GM12864 (cell line): Measurements from ENCODE around the gene C6orf52.
A peak's percentile ranks its signal among the peaks of the same experiment; 100 is the strongest.
"Not testable (repeated sequence)": the region's sequence is repeated elsewhere in the genome, so short reads cannot be mapped to it uniquely, and the experiment has no call there.

Experiments
- DNase-seq: peaks from one replicate; pipeline ENCODE4 v3.0.0-alpha.2; 2011; ENCODE audit warnings: low read depth
- H3K4me3 ChIP-seq: 2 replicates; pipeline ENCODE4 v1.5.1; 2011; ENCODE audit warnings: mild to moderate bottlenecking, low read depth, low read length, control low read depth
- TF ChIP-seq, protein P1 (sequence below): IDR thresholded peaks from 2 replicates; pipeline ENCODE4 v1.5.1; 2011; ENCODE audit warnings: low read depth, mild to moderate bottlenecking, moderate library complexity, low read length, control low read depth, inconsistent platforms; ENCODE audit errors: missing control alignments

Gene C6orf52

GRCh38 chr6:10694302-10695085 is at the start of gene C6orf52, which contains the start of gene PAK1IP1:
Gene C6orf52, minus strand, starts transcription at chr6:10694616. Its CDS starts 7,066 bp downstream, at chr6:10687550.
Gene PAK1IP1, plus strand, starts transcription at chr6:10694972. Its CDS starts 14 bp downstream, at chr6:10694986.
- TF ChIP-seq, protein P1, sequence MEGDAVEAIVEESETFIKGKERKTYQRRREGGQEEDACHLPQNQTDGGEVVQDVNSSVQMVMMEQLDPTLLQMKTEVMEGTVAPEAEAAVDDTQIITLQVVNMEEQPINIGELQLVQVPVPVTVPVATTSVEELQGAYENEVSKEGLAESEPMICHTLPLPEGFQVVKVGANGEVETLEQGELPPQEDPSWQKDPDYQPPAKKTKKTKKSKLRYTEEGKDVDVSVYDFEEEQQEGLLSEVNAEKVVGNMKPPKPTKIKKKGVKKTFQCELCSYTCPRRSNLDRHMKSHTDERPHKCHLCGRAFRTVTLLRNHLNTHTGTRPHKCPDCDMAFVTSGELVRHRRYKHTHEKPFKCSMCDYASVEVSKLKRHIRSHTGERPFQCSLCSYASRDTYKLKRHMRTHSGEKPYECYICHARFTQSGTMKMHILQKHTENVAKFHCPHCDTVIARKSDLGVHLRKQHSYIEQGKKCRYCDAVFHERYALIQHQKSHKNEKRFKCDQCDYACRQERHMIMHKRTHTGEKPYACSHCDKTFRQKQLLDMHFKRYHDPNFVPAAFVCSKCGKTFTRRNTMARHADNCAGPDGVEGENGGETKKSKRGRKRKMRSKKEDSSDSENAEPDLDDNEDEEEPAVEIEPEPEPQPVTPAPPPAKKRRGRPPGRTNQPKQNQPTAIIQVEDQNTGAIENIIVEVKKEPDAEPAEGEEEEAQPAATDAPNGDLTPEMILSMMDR: no peak
- DNase-seq: peak; percentile 84
- H3K4me3 ChIP-seq: peak within 1 kb of the TSS; percentile 77

- TF ChIP-seq, protein P1: no peak
- no peak for DNase-seq
- no peak overlapping the region for H3K4me3 ChIP-seq
Observed at GRCh38 chr6:10743515-10743914, 49.1 kb upstream of the C6orf52 start.

DNA sequence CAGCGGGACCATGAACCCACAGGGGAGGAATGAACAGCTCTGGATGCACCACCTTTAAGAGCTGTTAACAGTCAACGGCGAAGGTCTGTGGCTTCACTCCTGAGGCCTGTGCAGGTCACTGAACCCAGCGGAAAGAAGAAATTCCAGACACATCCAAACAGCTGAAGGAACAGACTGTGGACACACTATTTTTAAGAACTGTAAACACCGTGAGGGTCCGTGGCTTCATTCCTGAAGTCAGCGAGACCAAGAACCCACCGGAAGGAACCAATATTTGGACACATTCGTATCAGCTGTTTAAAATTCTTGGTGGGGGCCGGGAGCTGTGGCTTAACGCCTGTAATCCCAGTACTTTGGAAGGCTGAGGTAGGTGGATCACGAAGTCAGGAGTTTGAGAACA is 47.8 kb upstream of the C6orf52 start:
- no peak for DNase-seq
- TF ChIP-seq, protein P1: no peak
- H3K4me3 ChIP-seq: no peak overlapping the region

- not testable (repeated sequence) for DNase-seq
Observed at GRCh38 chr6:10741643-10742042, 47.2 kb upstream of the C6orf52 start.

DNA sequence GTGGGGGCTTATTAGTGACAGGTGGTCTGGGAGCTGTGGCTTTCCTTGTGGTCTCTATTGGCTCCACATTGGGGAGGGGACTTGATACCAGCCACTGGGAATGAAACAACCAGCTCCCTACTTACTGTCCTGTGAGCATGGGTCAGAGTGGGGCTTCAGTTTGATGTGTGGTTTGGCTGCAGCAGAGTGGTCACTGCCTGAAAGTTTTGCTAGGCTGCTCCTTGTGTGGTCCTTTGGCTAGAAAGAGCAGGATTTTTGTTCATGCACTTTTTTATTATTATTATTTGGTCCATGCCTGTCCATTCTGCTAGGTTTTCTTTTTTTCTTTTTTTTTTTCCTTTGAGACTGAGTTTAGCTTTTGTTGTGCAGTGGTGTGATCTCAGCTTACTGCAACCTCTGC is 45.6 kb upstream of the C6orf52 start:
- H3K4me3 ChIP-seq: no peak overlapping the region
- no peak for DNase-seq
- TF ChIP-seq, protein P1: no peak

More at GRCh38 chr6:10741643-10742042, 47.2 kb upstream of the C6orf52 start:
- H3K4me3 ChIP-seq: not testable (repeated sequence)

- H3K4me3 ChIP-seq: no peak overlapping the region
- TF ChIP-seq, protein P1: no peak
- DNase-seq: no peak
Observed at GRCh38 chr6:10736731-10737130, 42.3 kb upstream of the C6orf52 start.

- DNase-seq: no peak
- TF ChIP-seq, protein P1: no peak
- no peak overlapping the region for H3K4me3 ChIP-seq
Observed at GRCh38 chr6:10733863-10734262, 39.4 kb upstream of the C6orf52 start.
